VCaP (cell line): Measurements from ENCODE around the gene OCIAD1.
"Not testable (repeated sequence)": the region's sequence is repeated elsewhere in the genome, so short reads cannot be mapped to it uniquely, and the experiment has no call there.

ENCODE experiments used
- H3K27ac ChIP-seq: fragments of 450-650 bp; 2 replicates; pipeline ENCODE4 v1.5.1; 2017
- TF ChIP-seq, protein P1 (sequence below): fragments of 450-650 bp; conservative IDR thresholded peaks from 2 replicates; pipeline ENCODE4 v1.5.1; 2017; ENCODE audit warnings: mild to moderate bottlenecking, moderate library complexity

Gene OCIAD1

DNA sequence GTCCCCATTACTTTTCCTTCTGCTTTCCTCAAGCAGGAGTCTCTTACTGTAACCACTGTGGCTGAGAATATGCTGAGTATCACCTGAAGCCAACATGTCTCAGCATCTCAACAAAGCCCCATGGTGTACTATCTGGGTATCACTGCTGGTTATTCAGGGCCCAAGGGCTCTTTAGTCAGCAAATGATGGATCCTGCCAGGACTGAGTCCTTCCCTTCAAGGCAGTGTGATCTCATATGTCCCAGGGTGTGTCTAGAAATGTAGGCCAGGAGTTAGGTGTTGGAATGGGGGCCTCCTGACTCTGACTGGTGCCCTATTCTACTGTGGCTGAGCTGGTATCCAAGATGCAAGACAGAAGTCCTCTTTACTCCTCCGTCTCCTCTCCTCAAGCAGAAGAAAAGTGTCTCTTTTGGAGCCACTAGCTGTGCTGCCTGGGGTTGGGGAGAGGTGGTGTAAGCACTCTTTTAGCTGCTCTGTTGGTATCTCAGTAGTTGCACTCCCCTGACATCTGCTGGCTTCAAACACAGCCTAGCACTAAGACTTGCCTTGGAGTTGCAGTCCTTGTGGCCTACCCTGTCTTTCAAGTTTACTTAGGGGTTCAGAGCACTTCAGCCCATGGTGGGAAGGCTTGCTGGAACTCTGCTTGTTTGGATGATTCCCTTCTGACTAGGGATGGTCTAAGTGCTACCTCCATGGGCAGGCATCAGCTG, 47.1 kb downstream of the OCIAD1 start:
- TF ChIP-seq, protein P1, sequence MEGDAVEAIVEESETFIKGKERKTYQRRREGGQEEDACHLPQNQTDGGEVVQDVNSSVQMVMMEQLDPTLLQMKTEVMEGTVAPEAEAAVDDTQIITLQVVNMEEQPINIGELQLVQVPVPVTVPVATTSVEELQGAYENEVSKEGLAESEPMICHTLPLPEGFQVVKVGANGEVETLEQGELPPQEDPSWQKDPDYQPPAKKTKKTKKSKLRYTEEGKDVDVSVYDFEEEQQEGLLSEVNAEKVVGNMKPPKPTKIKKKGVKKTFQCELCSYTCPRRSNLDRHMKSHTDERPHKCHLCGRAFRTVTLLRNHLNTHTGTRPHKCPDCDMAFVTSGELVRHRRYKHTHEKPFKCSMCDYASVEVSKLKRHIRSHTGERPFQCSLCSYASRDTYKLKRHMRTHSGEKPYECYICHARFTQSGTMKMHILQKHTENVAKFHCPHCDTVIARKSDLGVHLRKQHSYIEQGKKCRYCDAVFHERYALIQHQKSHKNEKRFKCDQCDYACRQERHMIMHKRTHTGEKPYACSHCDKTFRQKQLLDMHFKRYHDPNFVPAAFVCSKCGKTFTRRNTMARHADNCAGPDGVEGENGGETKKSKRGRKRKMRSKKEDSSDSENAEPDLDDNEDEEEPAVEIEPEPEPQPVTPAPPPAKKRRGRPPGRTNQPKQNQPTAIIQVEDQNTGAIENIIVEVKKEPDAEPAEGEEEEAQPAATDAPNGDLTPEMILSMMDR = no peak
- no peak overlapping the region for H3K27ac ChIP-seq

DNA sequence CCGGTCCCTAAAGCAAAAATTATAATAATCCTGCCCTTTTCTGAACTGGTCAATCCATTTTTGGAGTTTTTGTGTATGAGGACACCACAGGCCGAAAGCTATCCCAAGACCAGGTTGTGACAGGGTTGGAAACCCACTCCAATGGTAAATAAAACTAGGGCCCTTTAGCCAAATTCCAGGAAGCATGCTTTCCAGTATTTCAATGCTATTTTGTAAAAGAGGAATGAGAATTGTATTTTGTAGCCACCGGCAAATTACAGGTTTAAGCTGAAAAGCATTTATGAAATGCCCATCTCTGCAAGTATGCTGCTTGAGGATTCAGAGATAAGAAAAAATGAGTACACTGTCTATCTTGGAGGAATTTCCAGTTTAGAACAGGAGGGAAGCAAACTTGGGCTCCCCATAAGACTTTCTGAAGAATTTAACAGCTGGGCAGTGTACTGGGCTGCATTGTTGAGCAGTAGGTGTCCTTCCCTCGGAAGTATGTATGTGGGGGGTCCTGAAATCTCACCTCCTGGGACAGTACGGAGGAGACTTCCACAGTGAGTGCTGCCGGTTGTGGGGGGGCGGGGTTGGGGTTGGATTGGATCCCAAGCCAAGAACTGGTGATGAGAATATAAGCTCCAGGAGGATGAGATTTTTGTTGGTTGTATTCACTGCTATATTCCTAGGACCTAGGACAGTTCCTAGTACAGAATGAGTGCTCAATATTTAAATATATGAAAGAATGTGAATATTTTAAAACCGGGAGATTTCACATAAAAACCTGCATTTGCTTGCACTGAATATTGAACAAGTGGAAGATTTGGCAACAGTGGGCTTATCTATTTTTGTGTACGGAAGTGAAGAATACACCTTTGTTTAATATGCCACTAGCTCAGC, 48.9 kb downstream of the OCIAD1 start:
- TF ChIP-seq, protein P1 = no peak
- H3K27ac ChIP-seq = no peak overlapping the region; the same call in 1 of the 2 replicates

DNA sequence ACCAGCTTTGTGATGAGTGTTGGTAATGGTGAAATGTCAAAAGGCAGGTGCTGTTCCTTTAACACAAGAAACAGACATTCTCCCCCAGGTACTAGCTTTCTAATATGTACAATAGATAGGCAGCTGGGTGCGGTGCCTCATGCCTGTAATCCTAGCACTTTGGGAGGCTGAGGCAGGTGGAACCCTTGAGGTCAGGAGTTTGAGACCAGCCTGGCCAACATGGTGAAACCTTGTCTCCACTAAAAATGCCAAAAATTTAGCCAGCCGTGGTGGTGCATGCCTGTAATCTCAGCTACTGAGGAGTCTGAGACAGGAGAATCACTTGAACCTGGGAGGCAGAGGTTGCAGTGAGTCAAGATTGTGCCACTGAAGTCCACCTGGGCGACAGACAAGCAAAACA, 50.8 kb downstream of the OCIAD1 start:
- peak overlapping the region; percentile 68 for H3K27ac ChIP-seq

DNA sequence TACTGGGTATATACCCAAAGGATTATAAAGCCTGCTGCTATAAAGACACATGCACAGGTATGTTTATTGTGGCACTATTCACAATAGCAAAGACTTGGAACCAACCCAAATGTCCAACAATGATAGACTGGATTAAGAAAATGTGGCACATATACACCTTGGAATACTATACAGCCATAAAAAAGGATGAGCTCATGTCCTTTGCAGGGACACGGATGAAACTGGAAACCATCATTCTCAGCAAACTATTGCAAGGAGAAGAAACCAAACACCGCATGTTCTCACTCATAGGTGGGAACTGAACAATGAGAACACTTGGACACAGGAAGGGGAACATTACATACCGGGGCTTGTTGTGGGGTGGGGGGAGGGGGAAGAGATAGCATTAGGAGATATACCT, 58.9 kb downstream of the OCIAD1 start:
- not testable (repeated sequence) for H3K27ac ChIP-seq

DNA sequence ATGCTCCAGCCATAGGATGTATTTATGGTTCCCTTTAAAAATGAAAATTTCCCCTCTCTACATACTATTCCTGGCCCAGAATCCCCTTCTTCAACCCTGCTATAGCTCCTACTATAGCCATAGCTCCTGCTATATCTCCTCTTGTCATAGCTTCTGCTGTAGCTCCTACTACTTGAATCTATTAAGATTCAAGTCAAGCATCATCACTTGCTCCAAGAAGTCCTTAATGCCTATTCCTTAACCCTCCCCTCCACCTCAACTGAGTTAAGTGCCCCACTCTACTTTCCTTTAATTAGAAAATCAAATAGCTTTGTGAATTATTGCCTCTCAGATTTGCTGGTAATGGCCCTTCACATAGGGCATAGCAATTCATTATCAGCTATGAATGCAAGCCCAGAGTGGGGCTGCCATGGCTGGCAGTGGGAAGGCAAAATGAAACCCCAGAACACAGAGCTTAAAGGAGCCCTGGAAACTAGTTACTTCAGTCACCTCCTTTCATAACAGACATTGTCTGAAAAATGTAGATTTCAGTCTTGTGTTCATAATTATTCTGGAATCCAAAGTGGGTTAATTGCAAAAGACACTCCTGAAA, 60.2 kb downstream of the OCIAD1 start:
- H3K27ac ChIP-seq = no peak overlapping the region
- TF ChIP-seq, protein P1 = no peak

DNA sequence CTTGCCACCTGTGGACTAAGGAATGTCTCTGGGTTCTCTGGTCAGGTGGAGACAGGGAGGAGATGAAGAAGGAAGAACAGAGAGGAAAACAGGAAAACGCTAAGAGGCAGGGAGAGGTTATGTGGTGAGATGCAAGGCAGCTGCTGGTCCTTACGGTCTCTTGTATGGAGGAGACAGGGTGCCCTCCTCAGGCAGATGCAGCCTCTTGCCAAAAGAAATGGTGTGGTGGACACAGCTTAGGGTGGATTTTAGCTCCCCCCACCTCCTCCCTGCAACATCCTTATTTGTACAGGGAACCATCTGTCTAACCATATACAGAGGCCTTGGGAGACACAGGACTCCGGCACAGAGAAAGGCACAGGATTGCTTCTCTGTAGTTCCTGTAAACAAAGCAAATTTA, 66.0 kb downstream of the OCIAD1 start:
- H3K27ac ChIP-seq = no peak overlapping the region
- TF ChIP-seq, protein P1 = no peak

DNA sequence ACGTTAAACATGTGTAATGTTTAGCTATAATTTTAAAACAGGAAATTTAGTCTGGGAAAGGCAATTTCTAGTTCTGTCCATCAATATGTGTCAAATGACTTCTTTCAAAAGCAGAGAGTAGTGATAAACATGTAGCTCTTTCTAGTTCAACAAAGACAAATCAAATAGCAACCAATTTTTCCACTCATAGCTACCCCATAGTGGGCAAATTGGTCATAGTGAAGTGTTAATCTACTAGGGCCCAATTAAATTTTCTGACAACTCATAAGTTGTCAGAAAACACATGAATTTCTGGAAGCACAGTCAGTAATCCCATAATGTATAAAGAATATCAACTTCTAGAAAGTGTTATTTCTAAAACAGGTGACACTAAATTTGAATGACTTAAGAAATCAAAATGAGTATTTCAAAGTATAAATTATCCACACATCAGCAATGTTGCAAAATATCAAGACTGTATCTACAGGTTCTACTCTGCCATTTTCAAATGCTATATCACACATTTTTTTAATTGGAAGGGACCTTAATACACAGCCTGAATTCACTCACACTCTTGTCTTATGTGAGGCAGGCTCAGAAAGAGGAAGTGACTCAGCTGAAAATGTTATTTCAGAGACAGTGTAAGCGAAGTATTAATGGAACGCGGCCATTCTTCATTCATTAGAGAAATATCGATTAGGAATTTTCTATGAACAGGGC, 68.0 kb downstream of the OCIAD1 start:
- H3K27ac ChIP-seq = no peak overlapping the region
- TF ChIP-seq, protein P1 = no peak

DNA sequence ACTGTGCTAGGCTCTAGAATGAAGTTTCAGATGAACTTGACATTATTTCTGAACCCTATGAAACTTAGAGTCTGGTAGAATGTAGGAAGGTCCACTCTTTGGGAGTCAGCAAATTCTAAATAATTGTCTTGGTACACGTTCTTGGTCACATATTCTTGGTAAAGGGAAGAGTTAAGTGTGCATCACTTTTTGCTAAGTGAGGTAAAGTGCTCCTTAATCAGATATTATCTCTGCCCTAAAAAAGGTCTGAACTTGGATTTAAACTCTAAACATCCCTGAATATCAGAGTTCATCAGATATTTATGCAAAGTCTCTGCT, 68.5 kb downstream of the OCIAD1 start:
- TF ChIP-seq, protein P1 = no peak
- no peak overlapping the region for H3K27ac ChIP-seq
